DOHH2 (cell line): Measurements from ENCODE around the gene LILRA6.

ENCODE experiments used
- H3F3A ChIP-seq: fragments of 200-600 bp; sonication (generic), shearing (Covaris generic); 2 replicates; pipeline ENCODE4 v1.6.0; 2016; ENCODE audit warnings: antibody characterized with exemption, mild to moderate bottlenecking; ENCODE audit not compliant: control insufficient read depth, insufficient read depth
- H3K27ac ChIP-seq: fragments of 200-600 bp; sonication (generic); 2 replicates; pipeline ENCODE4 v1.5.1; 2014; ENCODE audit warnings: low read depth, mild to moderate bottlenecking, low read length, moderate library complexity
- H3K27me3 ChIP-seq: fragments of 200-600 bp; sonication (generic); 2 replicates; pipeline ENCODE4 v1.6.1; 2014; ENCODE audit warnings: mild to moderate bottlenecking, low read length, mixed read lengths; ENCODE audit not compliant: control insufficient read depth
- H3K36me3 ChIP-seq: fragments of 200-600 bp; sonication (generic); 2 replicates; pipeline ENCODE4 v1.6.1; 2014; ENCODE audit warnings: mild to moderate bottlenecking, low read length, moderate library complexity, mixed read lengths; ENCODE audit not compliant: control insufficient read depth
- H3K4me1 ChIP-seq: fragments of 200-600 bp; sonication (generic); 2 replicates; pipeline ENCODE4 v1.6.1; 2014; ENCODE audit warnings: mild to moderate bottlenecking, low read length, mixed read lengths; ENCODE audit not compliant: control insufficient read depth
- H3K4me2 ChIP-seq: fragments of 200-600 bp; sonication (generic); 2 replicates; pipeline ENCODE4 v1.6.0; 2014; ENCODE audit warnings: mild to moderate bottlenecking, low read length, moderate library complexity
- H3K4me3 ChIP-seq: fragments of 200-600 bp; sonication (generic); 2 replicates; pipeline ENCODE4 v1.5.1; 2014; ENCODE audit warnings: mild to moderate bottlenecking, low read length, mixed read lengths
- H3K79me2 ChIP-seq: fragments of 200-600 bp; sonication (generic); 2 replicates; pipeline ENCODE4 v1.6.1; 2014; ENCODE audit warnings: mild to moderate bottlenecking, low read length, mixed read lengths; ENCODE audit not compliant: control insufficient read depth
- H3K9me2 ChIP-seq: fragments of 200-600 bp; sonication (generic); replicated peaks from 2 replicates; pipeline ENCODE4 v1.6.1; 2014; ENCODE audit warnings: mild to moderate bottlenecking, low read length, mixed read lengths; ENCODE audit not compliant: control insufficient read depth
- H3K9me3 ChIP-seq: fragments of 200-600 bp; sonication (generic); 2 replicates; pipeline ENCODE4 v1.6.1; 2014; ENCODE audit warnings: antibody characterized with exemption, low read length, mixed read lengths; ENCODE audit not compliant: control insufficient read depth, insufficient read depth
- H4K20me1 ChIP-seq: fragments of 200-600 bp; sonication (generic); 2 replicates; pipeline ENCODE4 v1.6.0; 2014; ENCODE audit warnings: low read depth, mild to moderate bottlenecking, antibody characterized with exemption, low read length, moderate library complexity; ENCODE audit not compliant: control insufficient read depth, insufficient read depth
- CTCF ChIP-seq: fragments of 200-600 bp; sonication (generic); IDR thresholded peaks from one replicate; pipeline ENCODE4 v1.5.1; 2014; ENCODE audit warnings: antibody characterized with exemption, mild to moderate bottlenecking, low read depth, low read length; ENCODE audit not compliant: poor library complexity, severe bottlenecking
- EZH2phosphoT487 ChIP-seq: fragments of 200-600 bp; sonication (generic); IDR thresholded peaks from 2 replicates; pipeline ENCODE4 v1.6.1; 2017; ENCODE audit warnings: borderline replicate concordance, mild to moderate bottlenecking, antibody characterized with exemption, low read length, moderate library complexity, mixed read lengths

Gene LILRA6

GRCh38 chr19:54254195-54254906, 11.8 kb upstream of the LILRA6 start:
- Histone ChIP-seq H3K36me3 (no peaks in the 10 kb centered on the region), H3K27me3 (peaks cover 13% of the 10 kb centered on the region), H3K4me1 (no peaks in the 10 kb centered on the region), H4K20me1 (no peaks in the 10 kb centered on the region), H3K9me3 (no peaks in the 10 kb centered on the region), H3K79me2 (no peaks in the 10 kb centered on the region), H3K27ac (no peak overlapping the region), H3K4me3 (no peak overlapping the region), H3K4me2 (no peak overlapping the region), H3K9me2 (no peaks in the 10 kb centered on the region), H3F3A (0 out of 2 replicates have a peak, but pooled peaks cover 2% of the 10 kb centered on the region)
- TF ChIP-seq EZH2phosphoT487: no peak
- no peak for TF ChIP-seq CTCF

GRCh38 chr19:54253331-54254194, 11.0 kb upstream of the LILRA6 start:
- TF ChIP-seq CTCF (no peak), EZH2phosphoT487 (no peak)
- H3K27me3 ChIP-seq: peaks cover 13% of the 10 kb centered on the region

GRCh38 chr19:54252845-54253244, 10.3 kb upstream of the LILRA6 start:
- H3K9me3 ChIP-seq: no peaks in the 10 kb centered on the region
- H3F3A ChIP-seq: 0 out of 2 replicates have a peak, but pooled peaks cover 2% of the 10 kb centered on the region
- peaks cover 13% of the 10 kb centered on the region for H3K27me3 ChIP-seq
- H3K79me2 ChIP-seq: no peaks in the 10 kb centered on the region
- no peaks in the 10 kb centered on the region for H3K36me3 ChIP-seq
- no peaks in the 10 kb centered on the region for H3K9me2 ChIP-seq
- no peaks in the 10 kb centered on the region for H4K20me1 ChIP-seq
- TF ChIP-seq CTCF (no peak), EZH2phosphoT487 (no peak)
- H3K4me2 ChIP-seq: no peak overlapping the region
- no peak overlapping the region for H3K27ac ChIP-seq
- no peak overlapping the region for H3K4me3 ChIP-seq
- peaks cover 4% of the 10 kb centered on the region for H3K4me1 ChIP-seq

More at GRCh38 chr19:54253331-54254194, 11.0 kb upstream of the LILRA6 start:
- H3K4me2 ChIP-seq: no peak overlapping the region
- no peaks in the 10 kb centered on the region for H3K9me2 ChIP-seq
- H3K36me3 ChIP-seq: no peaks in the 10 kb centered on the region
- no peak overlapping the region for H3K4me3 ChIP-seq
- H3K9me3 ChIP-seq: no peaks in the 10 kb centered on the region
- H3F3A ChIP-seq: 0 out of 2 replicates have a peak, but pooled peaks cover 2% of the 10 kb centered on the region
- no peaks in the 10 kb centered on the region for H4K20me1 ChIP-seq
- H3K27ac ChIP-seq: no peak overlapping the region
- H3K4me1 ChIP-seq: no peaks in the 10 kb centered on the region
- no peaks in the 10 kb centered on the region for H3K79me2 ChIP-seq
